Right atrium auricular region (tissue), 2 donors: ENCODE measurements around the gene ANKH. TPM values are rescaled to one million over a fixed set of nuclear protein-coding genes. Genes with fewer than 3 reads are reported as not detected.

Experiments used
- DNase-seq: peaks from one replicate; pipeline ENCODE4 v3.0.0-alpha.2; 2019; ENCODE audit warnings: low spot score
- H3K27ac ChIP-seq, 2 donors: fragments of 200-600 bp; sonication (generic); 1 replicate in 1 of 2; 2 replicates in 1 of 2; pipeline ENCODE4 v1.5.1; 2016 to 2019
- H3K27me3 ChIP-seq, 2 donors: fragments of 200-600 bp; sonication (generic); one replicate each; pipeline versions ENCODE4 v1.5.1 to v1.6.0; 2017 to 2019
- H3K36me3 ChIP-seq: fragments of 200-600 bp; sonication (generic); one replicate; pipeline ENCODE4 v1.5.1; 2016
- H3K4me1 ChIP-seq, 2 donors: fragments of 200-600 bp; sonication (generic); one replicate each; pipeline versions ENCODE4 v1.5.1 to v1.6.0; 2017 to 2019
- H3K4me3 ChIP-seq, 2 donors: fragments of 200-600 bp; sonication (generic); 1 replicate in 1 of 2; 2 replicates in 1 of 2; pipeline ENCODE4 v1.5.1; 2017 to 2019; ENCODE audit warnings: mild to moderate bottlenecking in 1 of 2, moderate library complexity in 1 of 2
- H3K9me3 ChIP-seq, 2 donors: fragments of 200-600 bp; sonication (generic); one replicate each; pipeline ENCODE4 v1.5.1; 2019
- total RNA-seq, 2 donors: library from RNA; depleted of rRNA; stranded (reverse); fragments of >200 nt; gene quantifications; one replicate each; pipeline ENCODE4 v1.1.0, GENCODE V29; 2016
- TF ChIP-seq, protein P1 (sequence below), 2 donors: fragments of 200-600 bp; sonication (generic); IDR thresholded peaks; one replicate each; pipeline ENCODE4 v1.5.1; 2019; ENCODE audit warnings: antibody characterized with exemption in 2 of 2

ANKH gene
- total RNA-seq, 2 donors from 2014 or later: 52.3 to 80.4 TPM

DNA sequence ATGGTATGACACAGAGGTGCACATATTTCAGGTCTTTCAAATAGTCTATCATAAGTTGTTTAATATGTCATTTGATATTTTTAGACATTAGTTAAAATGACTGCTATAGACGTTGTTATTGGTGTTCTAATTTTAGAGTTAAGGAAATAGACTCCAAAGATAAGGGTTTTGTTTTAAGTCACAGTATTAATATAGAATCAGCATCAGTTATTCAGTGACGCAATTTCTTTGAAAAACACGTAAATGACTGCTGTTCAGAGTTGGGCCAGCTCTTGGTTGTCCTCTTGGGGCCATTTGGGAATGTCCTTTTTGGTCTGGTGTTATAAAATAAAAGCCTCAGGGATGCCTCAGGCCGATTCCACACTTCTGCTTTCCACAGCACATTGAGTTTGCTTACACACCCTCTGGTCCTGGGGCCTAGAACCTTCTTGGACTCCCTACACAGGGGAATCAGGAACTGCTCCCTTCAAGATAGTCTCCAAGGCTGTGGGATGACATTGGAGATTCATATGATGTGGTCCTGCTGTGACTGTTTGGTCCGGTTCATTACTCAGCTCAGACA lies 192.7 kb downstream of the ANKH start:
- Histone ChIP-seq H3K27me3 (no peaks in the 10 kb centered on the region), H3K27ac (peak overlapping the region; percentile 39 to 53), H3K36me3 (peaks cover 31% of the 10 kb centered on the region), H3K4me1 (peaks cover 0 to 53% of the 10 kb centered on the region in 2 donors), H3K9me3 (no peaks in the 10 kb centered on the region), H3K4me3 (no peak overlapping the region)
- TF ChIP-seq, protein P1, sequence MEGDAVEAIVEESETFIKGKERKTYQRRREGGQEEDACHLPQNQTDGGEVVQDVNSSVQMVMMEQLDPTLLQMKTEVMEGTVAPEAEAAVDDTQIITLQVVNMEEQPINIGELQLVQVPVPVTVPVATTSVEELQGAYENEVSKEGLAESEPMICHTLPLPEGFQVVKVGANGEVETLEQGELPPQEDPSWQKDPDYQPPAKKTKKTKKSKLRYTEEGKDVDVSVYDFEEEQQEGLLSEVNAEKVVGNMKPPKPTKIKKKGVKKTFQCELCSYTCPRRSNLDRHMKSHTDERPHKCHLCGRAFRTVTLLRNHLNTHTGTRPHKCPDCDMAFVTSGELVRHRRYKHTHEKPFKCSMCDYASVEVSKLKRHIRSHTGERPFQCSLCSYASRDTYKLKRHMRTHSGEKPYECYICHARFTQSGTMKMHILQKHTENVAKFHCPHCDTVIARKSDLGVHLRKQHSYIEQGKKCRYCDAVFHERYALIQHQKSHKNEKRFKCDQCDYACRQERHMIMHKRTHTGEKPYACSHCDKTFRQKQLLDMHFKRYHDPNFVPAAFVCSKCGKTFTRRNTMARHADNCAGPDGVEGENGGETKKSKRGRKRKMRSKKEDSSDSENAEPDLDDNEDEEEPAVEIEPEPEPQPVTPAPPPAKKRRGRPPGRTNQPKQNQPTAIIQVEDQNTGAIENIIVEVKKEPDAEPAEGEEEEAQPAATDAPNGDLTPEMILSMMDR (IDR thresholded peaks at IDR 0.05): no peak
- no peak for DNase-seq

DNA sequence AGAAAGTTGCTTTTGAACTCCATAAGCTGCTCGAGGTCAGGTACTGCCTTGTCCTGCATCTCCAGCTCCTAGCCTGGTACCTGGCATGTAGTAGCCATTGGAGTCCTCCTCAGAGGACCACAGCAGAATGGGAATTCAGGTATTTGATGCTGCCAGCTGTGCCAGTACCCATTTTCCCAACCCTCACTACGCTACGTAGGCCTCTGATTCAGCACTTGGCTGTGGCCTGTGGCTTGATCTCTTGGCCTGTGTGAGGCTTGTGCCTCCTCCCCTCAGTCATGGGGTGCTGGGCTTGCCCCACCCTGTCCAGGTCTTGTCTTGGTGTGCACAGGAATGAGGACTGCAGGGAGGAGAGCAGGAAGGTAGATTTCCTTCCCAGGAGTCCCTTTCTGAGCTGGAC lies 195.3 kb downstream of the ANKH start:
- TF ChIP-seq, protein P1 (IDR thresholded peaks at IDR 0.05): no peak
- H3K27ac ChIP-seq: peak overlapping the region; percentile 14 to 63
- H3K4me1 ChIP-seq: peaks cover 0 to 71% of the 10 kb centered on the region in 2 donors
- no peaks in the 10 kb centered on the region for H3K9me3 ChIP-seq
- peaks cover 9% of the 10 kb centered on the region for H3K36me3 ChIP-seq
- peak overlapping the region in 1 of 2 donors; percentile 15 for H3K4me3 ChIP-seq
- DNase-seq: no peak
- no peaks in the 10 kb centered on the region for H3K27me3 ChIP-seq

DNA sequence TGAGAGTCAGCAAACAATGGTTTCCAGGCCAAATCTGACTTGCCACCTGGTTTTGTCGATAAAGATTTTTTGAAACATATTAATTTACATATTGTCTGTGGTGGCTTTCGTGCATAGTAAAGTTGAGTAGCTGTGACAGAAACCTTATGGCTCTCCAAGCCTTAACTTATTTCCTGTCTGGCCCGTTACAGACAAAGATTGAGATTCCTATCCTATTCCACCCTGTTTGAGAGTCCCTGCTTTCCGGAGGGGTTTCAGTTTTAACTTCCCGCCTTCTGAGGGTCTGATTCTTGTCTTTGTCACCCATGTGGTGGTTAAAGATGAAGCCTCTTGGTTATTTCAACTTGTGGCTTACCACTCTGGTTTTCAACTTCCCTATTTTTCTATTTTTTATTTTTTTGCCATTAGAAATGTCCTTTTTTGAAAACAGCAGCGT lies 195.7 kb downstream of the ANKH start:
- Histone ChIP-seq H3K27me3 (no peaks in the 10 kb centered on the region), H3K9me3 (no peaks in the 10 kb centered on the region), H3K4me1 (peaks cover 0 to 73% of the 10 kb centered on the region in 2 donors), H3K36me3 (peaks cover 6% of the 10 kb centered on the region), H3K27ac (peak overlapping the region; percentile 14 to 63), H3K4me3 (peak overlapping the region in 1 of 2 donors; percentile 15)
- DNase-seq: no peak
- TF ChIP-seq, protein P1 (IDR thresholded peaks at IDR 0.05): no peak

DNA sequence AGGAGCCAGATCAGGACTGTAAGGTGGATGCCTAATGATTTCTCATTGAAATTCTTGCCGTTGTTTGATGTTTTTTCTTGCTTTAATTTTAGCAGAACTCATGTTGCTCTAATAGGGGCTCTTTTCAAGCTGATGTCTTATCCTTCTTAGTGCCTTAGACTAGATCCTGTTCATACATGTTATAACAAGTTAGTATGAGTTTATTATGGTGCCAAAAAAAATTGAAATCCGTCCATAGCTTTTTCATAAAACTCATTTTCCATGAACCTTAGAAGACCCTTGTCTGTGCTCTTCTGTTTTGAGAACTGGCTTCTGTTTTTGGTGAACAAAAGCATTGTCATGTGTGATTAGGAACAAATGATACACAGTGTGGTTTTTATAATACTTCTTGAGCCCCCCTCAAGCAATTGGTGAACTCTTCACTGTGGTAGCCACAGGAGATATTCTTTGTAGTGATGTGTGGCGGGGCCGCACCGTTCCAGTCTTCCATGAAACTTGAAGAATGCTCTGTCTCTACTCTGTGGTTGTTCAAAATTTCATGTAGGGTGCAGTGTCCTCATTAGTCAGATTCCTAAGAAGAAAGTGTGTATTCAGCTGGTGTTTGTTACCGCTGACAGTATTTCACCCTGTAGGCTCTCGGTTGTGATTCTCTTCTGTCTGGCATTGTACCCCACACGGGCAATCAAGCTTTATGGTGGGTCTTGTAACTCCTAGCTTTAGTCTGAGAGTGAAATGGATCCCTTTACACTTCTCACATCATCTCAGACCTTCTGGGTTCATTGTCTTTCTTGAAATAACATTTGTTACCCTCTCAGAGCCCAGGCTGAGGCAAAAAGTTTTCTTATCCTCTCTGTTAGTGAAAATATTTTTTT lies 196.4 kb downstream of the ANKH start:
- Histone ChIP-seq H3K27me3 (no peaks in the 10 kb centered on the region), H3K27ac (peak overlapping the region; percentile 14 to 63), H3K36me3 (no peaks in the 10 kb centered on the region), H3K4me3 (no peak overlapping the region), H3K4me1 (peaks cover 0 to 73% of the 10 kb centered on the region in 2 donors), H3K9me3 (no peaks in the 10 kb centered on the region)
- DNase-seq: no peak
- TF ChIP-seq, protein P1 (IDR thresholded peaks at IDR 0.05): no peak

DNA sequence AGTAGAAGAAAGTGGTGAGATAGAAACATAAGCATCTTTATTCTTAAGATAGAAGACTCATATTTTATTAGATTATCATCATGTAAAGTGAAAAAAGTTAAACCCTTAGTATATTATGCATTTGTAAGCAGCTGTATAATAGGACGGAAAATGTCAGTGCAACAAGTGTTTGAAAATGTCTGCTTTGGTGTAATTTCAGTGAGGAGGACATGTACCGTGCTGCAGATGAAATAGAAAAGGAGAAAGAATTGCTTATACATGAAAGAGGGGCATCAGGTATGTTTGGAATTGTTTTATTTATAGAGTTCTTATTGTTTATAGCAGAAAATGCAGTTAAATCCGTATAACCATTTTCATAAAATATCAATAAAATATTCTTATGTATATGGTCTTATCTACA lies 198.1 kb downstream of the ANKH start:
- no peak for DNase-seq
- Histone ChIP-seq H3K4me1 (peaks cover 0 to 65% of the 10 kb centered on the region in 2 donors), H3K9me3 (no peaks in the 10 kb centered on the region), H3K4me3 (no peak overlapping the region), H3K36me3 (no peaks in the 10 kb centered on the region), H3K27ac (peak overlapping the region in 1 of 2 donors; percentile 40), H3K27me3 (no peaks in the 10 kb centered on the region)
- TF ChIP-seq, protein P1 (IDR thresholded peaks at IDR 0.05): no peak
